Effector memory CD8-positive, alpha-beta T cell (primary cell): ENCODE measurements around the gene TOR1B.
"Not testable (repeated sequence)": the region's sequence is repeated elsewhere in the genome, so short reads cannot be mapped to it uniquely, and the experiment has no call there.

Source experiments
- ATAC-seq: fragments of 150-1000 bp; cut with Tn5 transposase; replicated peaks from 2 replicates; pipeline ENCODE4 v1.10.0; 2021; ENCODE audit warnings: mild to moderate bottlenecking, moderate library complexity
- DNase-seq, 3 experiments: peaks; one replicate each; pipeline ENCODE4 v3.0.0; 2021
- H3K27ac Mint-ChIP-seq, 2 donors: one replicate each; pipeline ENCODE4 v1.8.0; 2022; ENCODE audit warnings: mild to moderate bottlenecking in 2 of 2, mixed read lengths in 2 of 2, moderate library complexity in 2 of 2
- H3K27me3 Mint-ChIP-seq, 2 donors: one replicate each; pipeline ENCODE4 v1.8.0; 2022; ENCODE audit warnings: mixed read lengths in 2 of 2
- H3K36me3 Mint-ChIP-seq: one replicate; pipeline ENCODE4 v1.8.0; 2022; ENCODE audit warnings: mild to moderate bottlenecking, moderate library complexity, mixed read lengths; ENCODE audit not compliant: insufficient read depth
- H3K4me1 Mint-ChIP-seq, 2 donors: one replicate each; pipeline ENCODE4 v1.8.0; 2022; ENCODE audit warnings: low read depth in 2 of 2, mixed read lengths in 2 of 2
- H3K4me3 Mint-ChIP-seq, 2 donors: one replicate each; pipeline ENCODE4 v1.8.0; 2022; ENCODE audit warnings: mild to moderate bottlenecking in 2 of 2, mixed read lengths in 2 of 2, moderate library complexity in 2 of 2
- H3K9me3 Mint-ChIP-seq, 2 donors: one replicate each; pipeline ENCODE4 v1.8.0; 2022; ENCODE audit warnings: mixed read lengths in 2 of 2
- total RNA-seq, 9 experiments: gene quantifications; one replicate each; lab custom pipeline; 2026; lab: John Stamatoyannopoulos, UW

Gene TOR1B, protein sequence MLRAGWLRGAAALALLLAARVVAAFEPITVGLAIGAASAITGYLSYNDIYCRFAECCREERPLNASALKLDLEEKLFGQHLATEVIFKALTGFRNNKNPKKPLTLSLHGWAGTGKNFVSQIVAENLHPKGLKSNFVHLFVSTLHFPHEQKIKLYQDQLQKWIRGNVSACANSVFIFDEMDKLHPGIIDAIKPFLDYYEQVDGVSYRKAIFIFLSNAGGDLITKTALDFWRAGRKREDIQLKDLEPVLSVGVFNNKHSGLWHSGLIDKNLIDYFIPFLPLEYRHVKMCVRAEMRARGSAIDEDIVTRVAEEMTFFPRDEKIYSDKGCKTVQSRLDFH
- 20.0 to 50.0 (median 38.7) reads per million in 9 experiments for total RNA-seq

DNA sequence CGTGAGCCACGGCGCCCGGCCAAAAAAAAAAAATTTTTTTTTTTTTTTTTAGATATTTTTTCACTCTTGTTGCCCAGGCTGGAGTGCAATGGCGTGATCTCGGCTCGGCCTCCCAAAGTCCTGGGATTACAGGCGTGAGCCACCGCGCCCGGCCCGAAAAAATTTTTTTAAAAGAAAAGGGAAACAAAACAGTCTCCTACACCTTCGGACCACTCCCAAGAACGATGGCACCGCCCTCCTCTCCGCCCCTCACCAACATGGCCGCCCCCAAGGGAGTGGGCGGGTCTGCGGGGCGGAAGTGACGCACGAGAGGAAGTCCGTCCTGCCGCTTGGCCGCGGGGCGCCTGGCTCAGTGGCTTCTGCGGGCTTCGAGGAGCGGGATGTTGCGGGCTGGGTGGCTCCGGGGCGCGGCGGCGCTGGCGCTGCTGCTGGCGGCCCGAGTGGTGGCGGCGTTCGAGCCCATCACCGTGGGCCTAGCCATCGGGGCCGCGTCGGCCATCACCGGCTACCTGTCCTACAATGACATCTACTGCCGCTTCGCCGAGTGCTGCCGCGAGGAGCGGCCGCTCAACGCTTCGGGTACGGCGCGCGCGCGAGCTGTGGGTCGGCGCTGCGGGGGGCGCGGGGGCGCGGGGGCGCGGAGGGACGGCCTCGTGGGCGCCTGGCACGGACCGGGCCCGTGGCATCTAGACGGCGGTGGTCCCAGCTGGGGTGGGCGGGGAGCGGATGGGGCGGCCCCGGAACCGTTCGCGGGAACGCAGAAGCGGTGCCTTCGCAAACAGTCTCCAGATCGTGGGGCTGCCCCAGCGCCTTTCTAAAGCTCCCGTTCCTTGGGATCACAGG lies at the start of gene TOR1B:
Gene TOR1B, plus strand, starts transcription at position 352 of the 843 bp plus-strand sequence. Its CDS starts 29 bp downstream, at position 381.
- DNase-seq (peak; percentile 94 to 98 (median 94)), ATAC-seq (peak; percentile 93)
- H3K9me3 Mint-ChIP-seq: no peaks in the 10 kb centered on the region
- peak within 1 kb of the TSS; percentile 90 to 92 for H3K4me3 Mint-ChIP-seq
- no peaks in the 10 kb centered on the region for H3K27me3 Mint-ChIP-seq
- peaks cover 41% of the 10 kb centered on the region for H3K36me3 Mint-ChIP-seq
- peak within 1 kb of the TSS; percentile 87 to 94 for H3K27ac Mint-ChIP-seq
- peaks cover 18 to 20% of the 10 kb centered on the region in 2 donors for H3K4me1 Mint-ChIP-seq

DNA sequence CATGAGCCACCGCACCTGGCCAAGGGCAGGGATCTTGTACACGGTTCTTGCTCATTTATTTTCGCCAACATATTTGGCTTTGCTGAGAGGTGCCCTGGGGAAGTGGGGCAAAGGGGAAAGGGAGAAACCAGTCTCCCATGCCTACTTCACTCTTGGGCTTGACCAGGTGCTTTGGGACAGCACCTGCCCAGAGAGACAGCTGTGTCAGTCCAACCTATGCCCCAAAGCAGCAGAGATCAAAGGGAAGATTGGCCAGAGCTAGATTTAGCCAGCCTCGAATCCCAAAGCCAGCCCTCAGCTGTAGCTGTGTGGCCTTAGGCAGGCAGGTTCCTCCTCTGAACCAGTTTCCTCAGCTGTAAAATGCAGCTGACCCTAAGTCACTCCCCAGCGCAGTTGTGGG lies 47.8 kb upstream of the TOR1B start:
- DNase-seq (no peak), ATAC-seq (no peak)
- Mint-ChIP-seq H3K36me3 (no peaks in the 10 kb centered on the region), H3K27ac (no peak overlapping the region), H3K9me3 (no peaks in the 10 kb centered on the region), H3K27me3 (peaks cover 33 to 63% of the 10 kb centered on the region in 2 donors), H3K4me3 (no peak overlapping the region), H3K4me1 (peaks cover 11 to 14% of the 10 kb centered on the region in 2 donors)

DNA sequence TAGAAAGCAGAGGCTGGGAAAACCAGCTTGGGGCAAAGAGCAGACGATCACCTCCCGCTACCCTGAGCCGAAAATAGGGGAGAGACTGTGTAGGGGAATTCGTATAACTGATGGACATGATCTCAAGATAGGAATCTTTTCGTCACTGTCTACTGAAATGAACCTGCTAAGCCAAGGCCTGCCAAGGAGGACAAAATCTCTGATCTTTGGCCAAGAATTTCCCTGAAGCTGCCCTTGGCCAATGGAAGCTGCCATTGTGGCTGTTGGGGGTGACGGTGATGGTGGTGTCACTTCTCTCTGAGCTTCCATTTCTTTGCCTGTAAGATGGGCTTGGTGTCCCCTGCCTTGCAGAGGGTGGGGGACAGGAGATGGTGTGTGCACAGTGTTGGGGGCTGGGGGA lies 46.8 kb upstream of the TOR1B start:
- DNase-seq: no peak
- Mint-ChIP-seq H3K27ac (no peak overlapping the region), H3K9me3 (no peaks in the 10 kb centered on the region), H3K36me3 (no peaks in the 10 kb centered on the region), H3K4me1 (peaks cover 11 to 14% of the 10 kb centered on the region in 2 donors), H3K4me3 (no peak overlapping the region), H3K27me3 (peaks cover 33 to 63% of the 10 kb centered on the region in 2 donors)
- ATAC-seq: no peak

DNA sequence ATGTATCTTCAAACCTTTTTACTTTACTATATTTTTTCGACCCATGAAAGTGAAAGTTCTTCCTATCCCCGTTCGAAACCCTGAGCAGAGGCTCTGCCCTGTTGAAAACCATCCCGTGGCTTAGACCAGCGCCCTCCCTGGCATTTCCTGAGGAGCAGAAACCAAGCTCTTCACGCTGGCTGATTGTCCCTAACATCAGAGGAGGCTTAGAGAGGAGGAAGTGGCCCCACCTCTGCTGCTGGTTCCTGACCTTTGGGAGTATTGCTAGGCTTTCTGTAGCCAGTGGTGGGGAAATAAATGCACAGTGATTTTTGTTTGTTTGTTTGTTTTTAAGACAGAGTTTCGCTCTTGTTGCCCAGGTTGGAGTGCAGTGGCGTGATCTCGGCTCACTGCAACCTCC lies 45.9 kb upstream of the TOR1B start:
- peaks cover 11 to 14% of the 10 kb centered on the region in 2 donors for H3K4me1 Mint-ChIP-seq
- peak overlapping the region in 1 of 2 donors; percentile 25 for H3K27ac Mint-ChIP-seq
- no peak for ATAC-seq
- H3K27me3 Mint-ChIP-seq: peaks cover 33 to 58% of the 10 kb centered on the region in 2 donors
- H3K4me3 Mint-ChIP-seq: no peak overlapping the region
- DNase-seq: no peak
- no peaks in the 10 kb centered on the region for H3K36me3 Mint-ChIP-seq
- H3K9me3 Mint-ChIP-seq: no peaks in the 10 kb centered on the region

DNA sequence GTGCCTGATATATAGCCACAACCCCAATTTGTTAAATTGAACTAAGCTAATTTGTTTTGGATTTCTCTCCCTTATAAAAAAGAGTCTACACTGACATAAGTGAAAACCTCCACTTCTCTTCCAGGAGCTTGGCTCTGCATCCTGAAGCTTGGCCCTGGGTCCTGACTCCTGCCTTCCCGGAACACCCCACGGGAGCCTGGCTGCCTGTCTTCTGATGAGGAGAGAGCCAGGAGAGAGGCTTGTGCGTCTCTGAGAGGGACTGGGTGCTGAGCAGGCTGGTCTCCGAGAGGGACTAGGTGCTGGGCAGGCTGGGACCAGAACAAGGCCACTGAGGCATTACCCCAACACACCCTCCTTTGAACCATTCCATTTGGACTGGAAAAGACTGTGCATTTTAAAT lies 43.7 kb upstream of the TOR1B start:
- DNase-seq: no peak
- no peaks in the 10 kb centered on the region for H3K9me3 Mint-ChIP-seq
- H3K4me1 Mint-ChIP-seq: peaks cover 3 to 6% of the 10 kb centered on the region in 2 donors
- peaks cover 15 to 36% of the 10 kb centered on the region in 2 donors for H3K27me3 Mint-ChIP-seq
- peak overlapping the region in 1 of 2 donors; percentile 69 for H3K27ac Mint-ChIP-seq
- H3K36me3 Mint-ChIP-seq: no peaks in the 10 kb centered on the region
- H3K4me3 Mint-ChIP-seq: no peak overlapping the region
- no peak for ATAC-seq

DNA sequence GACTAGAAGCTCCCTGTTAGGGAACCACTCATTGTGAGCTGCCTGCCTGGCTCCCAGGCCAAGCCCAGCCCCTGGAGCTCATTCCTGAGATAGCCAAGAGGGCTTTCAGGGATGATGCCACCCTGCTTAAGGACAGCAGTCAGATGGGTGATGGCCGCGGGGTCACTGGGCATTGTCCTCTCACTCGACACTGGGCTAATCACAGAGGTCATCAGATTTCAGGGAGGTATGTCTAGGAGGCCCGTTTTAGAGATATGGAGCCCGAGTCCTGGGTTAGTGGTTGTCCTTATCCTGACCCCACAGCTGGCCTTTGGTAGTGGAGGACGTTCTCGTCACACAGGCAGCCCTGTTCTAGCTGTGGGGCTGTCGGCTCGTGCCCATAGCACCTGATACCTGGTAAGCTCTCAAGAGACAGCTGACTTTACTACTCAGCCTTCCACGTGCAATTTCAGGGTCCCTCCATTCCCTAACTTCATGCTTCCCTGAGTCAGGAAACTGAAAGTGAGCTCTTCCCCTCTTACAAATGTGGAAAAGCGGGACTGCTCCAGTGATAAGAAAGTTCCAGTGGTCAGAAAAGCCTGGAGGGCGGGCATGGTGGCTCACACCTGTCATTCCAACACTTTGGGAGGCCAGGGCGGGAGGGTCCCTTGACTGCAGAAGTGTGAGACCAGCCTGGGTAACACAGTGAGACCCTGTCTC lies 43.0 kb upstream of the TOR1B start:
- Mint-ChIP-seq H3K27me3 (peaks cover 15 to 29% of the 10 kb centered on the region in 2 donors), H3K36me3 (no peaks in the 10 kb centered on the region), H3K9me3 (no peaks in the 10 kb centered on the region), H3K4me1 (peaks cover 3 to 6% of the 10 kb centered on the region in 2 donors), H3K4me3 (no peak overlapping the region), H3K27ac (no peak overlapping the region)
- DNase-seq (no peak), ATAC-seq (no peak)

DNA sequence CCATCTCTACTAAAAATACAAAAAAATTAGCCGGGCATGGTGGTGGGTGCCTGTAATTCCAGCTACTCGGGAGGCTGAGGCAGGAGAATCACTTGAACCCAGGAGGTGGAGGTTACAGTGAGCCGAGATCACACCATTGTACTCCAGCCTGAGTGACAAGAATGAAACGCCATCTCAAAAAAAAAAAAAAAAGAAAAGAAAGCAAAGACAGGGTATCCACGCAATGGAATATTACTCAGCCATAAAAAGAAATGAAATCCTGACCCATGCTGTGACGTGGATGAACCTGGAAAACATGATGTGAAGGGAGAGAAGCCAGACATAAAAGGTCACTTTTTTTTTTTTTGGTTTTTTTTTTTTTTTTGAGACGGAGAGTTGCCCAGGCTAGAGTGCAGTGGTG lies 42.2 kb upstream of the TOR1B start:
- H3K4me3 Mint-ChIP-seq, DNase-seq, H3K4me1 Mint-ChIP-seq, H3K36me3 Mint-ChIP-seq, H3K27ac Mint-ChIP-seq, ATAC-seq, H3K9me3 Mint-ChIP-seq: not testable (repeated sequence)
- H3K27me3 Mint-ChIP-seq: peaks cover 15 to 21% of the 10 kb centered on the region in 2 donors

DNA sequence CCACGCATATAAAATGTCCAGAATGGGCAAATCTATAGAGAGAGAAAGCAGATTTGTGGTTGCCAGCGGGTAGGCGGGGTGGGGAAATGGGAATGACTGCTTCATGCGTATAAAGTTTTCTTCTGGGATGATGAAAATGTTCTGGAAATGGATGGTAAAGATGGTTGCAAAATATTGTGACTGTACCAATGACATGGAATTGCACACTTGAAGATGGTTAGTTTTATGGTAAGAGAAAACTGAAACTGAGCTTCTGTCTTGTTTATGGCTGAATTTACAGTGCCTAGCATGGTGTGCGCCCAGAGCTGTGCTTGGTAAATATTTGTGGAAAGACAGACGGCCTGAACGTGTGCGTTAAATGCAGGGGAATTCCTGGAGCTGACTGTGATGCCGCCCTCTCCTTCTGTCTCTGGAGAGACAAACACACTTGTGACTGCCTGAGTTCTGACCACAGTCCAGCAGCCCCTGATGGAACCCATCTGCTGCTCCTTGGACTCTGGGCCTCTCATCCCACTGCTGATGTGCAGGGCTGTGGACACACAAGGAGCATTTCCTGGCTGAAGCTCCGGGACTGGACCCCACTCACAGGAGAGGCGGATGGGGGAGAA lies 41.6 kb upstream of the TOR1B start:
- H3K9me3 Mint-ChIP-seq: no peaks in the 10 kb centered on the region
- H3K27ac Mint-ChIP-seq: no peak overlapping the region
- H3K36me3 Mint-ChIP-seq: no peaks in the 10 kb centered on the region
- DNase-seq (no peak), ATAC-seq (no peak)
- H3K4me1 Mint-ChIP-seq: peaks cover 3 to 6% of the 10 kb centered on the region in 2 donors
- H3K27me3 Mint-ChIP-seq: peaks cover 15 to 18% of the 10 kb centered on the region in 2 donors
- no peak overlapping the region for H3K4me3 Mint-ChIP-seq

DNA sequence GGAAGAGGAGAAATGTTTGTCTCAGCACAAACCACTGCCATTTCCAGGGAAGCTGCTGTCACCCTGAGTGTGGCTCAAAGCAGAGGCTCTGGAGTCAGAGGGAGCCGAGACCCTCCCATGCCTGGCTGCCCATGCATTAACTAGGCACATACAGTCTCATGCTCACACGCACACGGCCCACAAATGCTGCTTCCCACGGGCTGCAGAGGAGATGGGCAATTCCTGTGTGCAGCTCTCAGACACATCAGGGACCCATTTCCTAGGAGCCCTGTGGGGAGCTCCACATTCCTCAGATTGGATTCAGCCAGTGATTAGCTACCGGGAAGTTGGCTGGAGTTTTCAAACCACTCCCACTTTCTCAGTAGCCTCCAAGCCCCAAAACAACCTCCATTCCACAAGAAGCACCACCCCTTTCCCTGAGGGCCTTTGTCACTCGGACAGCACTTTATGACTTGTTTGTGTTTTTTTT lies 41.0 kb upstream of the TOR1B start:
- Mint-ChIP-seq H3K9me3 (no peaks in the 10 kb centered on the region), H3K27ac (no peak overlapping the region), H3K4me3 (no peak overlapping the region), H3K27me3 (peaks cover 15 to 18% of the 10 kb centered on the region in 2 donors), H3K4me1 (peaks cover 3 to 6% of the 10 kb centered on the region in 2 donors), H3K36me3 (no peaks in the 10 kb centered on the region)
- ATAC-seq (no peak), DNase-seq (no peak)

DNA sequence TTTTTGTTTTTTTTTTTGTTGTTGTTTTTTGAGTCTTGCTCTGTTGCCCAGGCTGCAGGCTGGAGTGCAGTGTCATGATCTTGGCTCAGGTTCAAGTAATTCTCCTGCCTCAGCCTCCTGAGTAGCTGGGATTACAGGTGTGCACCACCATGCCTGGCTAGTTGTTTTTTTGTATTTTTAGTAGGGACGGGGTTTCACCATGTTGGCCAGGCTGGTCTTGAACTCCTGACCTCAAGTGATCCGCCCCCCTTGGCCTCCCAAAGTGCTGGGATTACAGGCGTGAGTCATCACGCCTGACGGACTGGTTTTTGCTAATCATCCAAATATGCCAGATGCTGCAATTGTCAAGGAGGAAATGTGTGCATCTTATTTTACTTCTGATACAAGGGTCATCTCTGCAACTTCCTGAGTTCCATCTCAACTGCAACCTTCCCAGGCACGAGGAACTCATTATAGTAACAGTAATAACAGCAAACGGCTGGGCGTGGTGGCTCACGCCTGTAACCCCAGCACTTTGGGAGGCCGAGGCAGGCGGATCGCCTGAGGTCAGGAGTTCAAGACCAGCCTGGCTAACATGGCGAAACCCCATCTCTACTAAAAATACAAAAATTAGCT lies 40.5 kb upstream of the TOR1B start:
- not testable (repeated sequence) for H3K27ac Mint-ChIP-seq, H3K9me3 Mint-ChIP-seq, H3K36me3 Mint-ChIP-seq, DNase-seq, H3K4me3 Mint-ChIP-seq, H3K4me1 Mint-ChIP-seq
- peak; percentile 21 for ATAC-seq
- H3K27me3 Mint-ChIP-seq: peaks cover 15 to 18% of the 10 kb centered on the region in 2 donors

DNA sequence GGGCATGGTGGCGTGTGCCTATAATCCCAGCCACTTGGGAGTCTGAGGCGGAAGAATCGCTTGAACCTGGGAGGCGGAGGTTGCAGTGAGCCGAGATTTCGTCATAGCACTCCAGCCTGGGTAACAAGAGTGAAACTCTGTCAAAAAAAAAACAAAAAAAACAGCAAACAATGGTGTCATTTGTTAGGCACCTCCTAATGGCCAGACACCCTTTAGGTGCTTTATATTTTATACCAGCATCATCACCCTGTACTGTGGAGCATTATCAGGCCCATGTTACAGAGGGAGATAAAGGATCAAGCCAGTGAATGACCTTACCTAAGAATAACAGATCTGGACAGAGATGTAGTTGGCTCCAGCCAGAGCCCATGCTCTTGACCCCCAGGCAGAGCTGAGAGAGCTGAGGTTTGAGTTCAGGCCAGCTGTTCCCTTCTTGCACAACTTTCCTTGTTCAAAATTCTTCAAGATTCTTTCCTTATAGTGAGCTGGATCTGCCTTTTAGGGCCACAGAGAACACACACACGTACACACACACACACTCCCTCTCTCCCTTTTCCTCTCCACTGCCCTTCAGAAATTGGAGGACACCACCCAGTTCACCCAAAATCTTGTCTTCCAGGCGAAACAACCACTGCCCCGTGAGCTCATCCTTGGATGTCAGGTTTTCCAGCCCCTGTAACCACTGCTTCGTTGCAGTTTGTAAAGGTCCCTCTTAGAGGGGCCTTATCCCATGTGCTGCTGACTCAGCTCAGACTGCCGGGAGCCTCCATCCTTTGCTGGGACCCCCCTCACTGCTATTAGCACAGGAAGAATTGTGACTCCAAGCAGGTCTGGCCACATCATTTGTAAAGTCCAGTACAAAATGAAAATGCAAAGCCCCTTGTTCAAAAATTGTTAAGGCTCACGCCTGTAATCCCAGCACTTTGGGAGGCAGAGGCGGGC lies 39.7 kb upstream of the TOR1B start:
- H3K36me3 Mint-ChIP-seq: no peaks in the 10 kb centered on the region

More for the DNA sequence above, 39.7 kb upstream of the TOR1B start:
- Mint-ChIP-seq H3K27ac (no peak overlapping the region), H3K4me3 (no peak overlapping the region), H3K4me1 (no peaks in the 10 kb centered on the region), H3K9me3 (no peaks in the 10 kb centered on the region), H3K27me3 (peaks cover 14 to 17% of the 10 kb centered on the region in 2 donors)
- no peak for DNase-seq
- ATAC-seq: no peak
